ENCODE data around the gene CACNA2D3. TPM values are rescaled to one million over a fixed set of nuclear protein-coding genes. Genes with fewer than 3 reads are reported as not detected.

Gene CACNA2D3
- polyA plus RNA-seq, 1 donor (not counting 4 experiments of a cell fraction or from before 2014, with no cell fraction given) = 0.08 TPM

- Histone ChIP-seq H3K9ac (ENCODE audit: control insufficient read depth, extremely low read depth, insufficient read depth, low read length) (no peak overlapping the region), H3K4me2 (ENCODE audit: control insufficient read depth, extremely low read depth, insufficient read depth, low read depth, low read length) (no peak overlapping the region), H3K9me1 (ENCODE audit: control insufficient read depth, extremely low read depth, insufficient read depth, low read length) (no peaks in the 10 kb centered on the region), H3K27ac (ENCODE audit: control insufficient read depth, insufficient read depth, low read length) (no peak overlapping the region), H3K36me3 (ENCODE audit: control insufficient read depth in 2 of 2, extremely low read depth in 1 of 2, insufficient read depth in 2 of 2, low read length in 2 of 2) (no peaks in the 10 kb centered on the region), H3K79me2 (ENCODE audit: control insufficient read depth, insufficient read depth, low read length) (no peaks in the 10 kb centered on the region), H4K20me1 (ENCODE audit: control insufficient read depth, extremely low read depth, insufficient read depth, low read length) (no peaks in the 10 kb centered on the region), H3K4me1 (ENCODE audit: control insufficient read depth, extremely low read depth, insufficient read depth, low read length) (peaks cover 6% of the 10 kb centered on the region), H3K9me3 (ENCODE audit: control insufficient read depth, low read depth, low read length) (no peaks in the 10 kb centered on the region), H3K4me3 (ENCODE audit: control insufficient read depth in 2 of 3, extremely low read depth in 1 of 3, insufficient read depth in 2 of 3, low read depth in 1 of 3, low read length in 3 of 3) (no peak overlapping the region), H3K27me3 (ENCODE audit: control insufficient read depth, extremely low read depth, insufficient read depth, low read length) (no peaks in the 10 kb centered on the region), H2AFZ (ENCODE audit: control insufficient read depth, low read length) (no peak overlapping the region)
- no peak for FAIRE-seq
- DNase-seq (ENCODE audit: low read depth, low spot score) = no peak
- TF ChIP-seq CTCF (optimal IDR thresholded peaks at IDR 0.05 in 1 of 3, IDR thresholded peaks at IDR 0.05 in 1 of 3, conservative IDR thresholded peaks at IDR 0.05 in 1 of 3; ENCODE audit: extremely low read depth in 1 of 3, insufficient read depth in 2 of 3, low read length in 3 of 3) = no peak
- TF ChIP-seq EZH2 (IDR thresholded peaks at IDR 0.05; ENCODE audit: low read length) = no peak
- dilution Hi-C loops (cut with MboI; ENCODE audit: extremely low pct_ligation_motif_present, low sequenced_read_pairs) = no loop called here
Observed at GRCh38 chr3:54642147-54642546, 519.8 kb downstream of the CACNA2D3 start.

- Histone ChIP-seq H3K27ac (ENCODE audit: control insufficient read depth, insufficient read depth, low read length) (no peak overlapping the region), H2AFZ (ENCODE audit: control insufficient read depth, low read length) (no peak overlapping the region), H3K9me3 (ENCODE audit: control insufficient read depth, low read depth, low read length) (no peaks in the 10 kb centered on the region), H3K9ac (ENCODE audit: control insufficient read depth, extremely low read depth, insufficient read depth, low read length) (no peak overlapping the region), H3K9me1 (ENCODE audit: control insufficient read depth, extremely low read depth, insufficient read depth, low read length) (no peaks in the 10 kb centered on the region), H4K20me1 (ENCODE audit: control insufficient read depth, extremely low read depth, insufficient read depth, low read length) (no peaks in the 10 kb centered on the region), H3K27me3 (ENCODE audit: control insufficient read depth, extremely low read depth, insufficient read depth, low read length) (no peaks in the 10 kb centered on the region), H3K4me2 (ENCODE audit: control insufficient read depth, extremely low read depth, insufficient read depth, low read depth, low read length) (no peak overlapping the region), H3K4me3 (ENCODE audit: control insufficient read depth in 2 of 3, extremely low read depth in 1 of 3, insufficient read depth in 2 of 3, low read depth in 1 of 3, low read length in 3 of 3) (no peak overlapping the region), H3K36me3 (ENCODE audit: control insufficient read depth in 2 of 2, extremely low read depth in 1 of 2, insufficient read depth in 2 of 2, low read length in 2 of 2) (no peaks in the 10 kb centered on the region), H3K4me1 (ENCODE audit: control insufficient read depth, extremely low read depth, insufficient read depth, low read length) (no peaks in the 10 kb centered on the region), H3K79me2 (ENCODE audit: control insufficient read depth, insufficient read depth, low read length) (no peaks in the 10 kb centered on the region)
- TF ChIP-seq CTCF (optimal IDR thresholded peaks at IDR 0.05 in 1 of 3, IDR thresholded peaks at IDR 0.05 in 1 of 3, conservative IDR thresholded peaks at IDR 0.05 in 1 of 3; ENCODE audit: extremely low read depth in 1 of 3, insufficient read depth in 2 of 3, low read length in 3 of 3) = no peak
- no peak for TF ChIP-seq EZH2 (IDR thresholded peaks at IDR 0.05; ENCODE audit: low read length)
- FAIRE-seq = no peak
- no peak for DNase-seq (ENCODE audit: low read depth, low spot score)
- dilution Hi-C loops (cut with MboI; ENCODE audit: extremely low pct_ligation_motif_present, low sequenced_read_pairs) = no loop called here
Observed at GRCh38 chr3:54647721-54648120, 525.4 kb downstream of the CACNA2D3 start.
